Measurements from ENCODE around the gene RGS18. TPM values are rescaled to one million over a fixed set of nuclear protein-coding genes. Genes with fewer than 3 reads are reported as not detected.

Gene RGS18
- total RNA-seq, 1 experiment from 2014 or later: not detected

DNA sequence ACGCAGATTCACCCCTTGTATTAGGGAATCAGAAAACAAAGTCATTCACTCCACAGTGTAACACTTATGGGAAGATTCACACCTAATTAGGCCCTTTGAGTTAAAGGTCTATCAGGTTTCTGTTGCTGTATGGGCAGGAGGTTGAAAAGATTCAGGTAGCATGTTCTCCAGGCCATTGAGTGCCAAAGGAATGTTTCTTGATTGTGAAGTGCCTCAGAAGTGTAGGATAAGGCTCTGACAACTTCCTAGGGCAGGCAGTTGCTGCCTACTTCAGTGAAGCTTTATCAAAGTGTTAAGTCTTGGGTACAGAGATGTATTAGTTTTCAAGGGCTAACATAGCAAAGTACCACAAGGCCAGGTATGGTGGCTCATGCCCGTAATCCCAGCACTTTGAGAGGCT, 48.7 kb upstream of the RGS18 start:
- no peak overlapping the region for H3K27ac ChIP-seq (ENCODE audit: insufficient read length, low read depth, low read length)
- no peaks in the 10 kb centered on the region for H3K27me3 ChIP-seq (ENCODE audit: insufficient read depth, low read length)
- H3K27me3 Mint-ChIP-seq (ENCODE audit: low read depth): no peaks in the 10 kb centered on the region
- no peaks in the 10 kb centered on the region for H3K79me2 ChIP-seq (ENCODE audit: insufficient read depth, low read length)
- no peaks in the 10 kb centered on the region for H4K20me1 ChIP-seq (ENCODE audit: control insufficient read depth, insufficient read depth, insufficient read length)
- H3K14ac ChIP-seq (ENCODE audit: insufficient read depth, low read length): no peak overlapping the region
- H3K4ac ChIP-seq (ENCODE audit: low read depth, low read length): no peak overlapping the region
- H3K9me3 ChIP-seq (ENCODE audit: control insufficient read depth, low read depth, low read length): no peaks in the 10 kb centered on the region
- H4K8ac ChIP-seq (replicated peaks; ENCODE audit: insufficient read length, low read depth, low read length): no peak overlapping the region
- H2BK12ac ChIP-seq (ENCODE audit: insufficient read length, low read depth, low read length): no peak overlapping the region
- H3K4me1 Mint-ChIP-seq: peaks cover 8 to 9% of the 10 kb centered on the region in 2 experiments; a peak in 3 of 4 replicates
- H2BK5ac ChIP-seq (ENCODE audit: insufficient read length, low read length): no peak overlapping the region
- no peak overlapping the region for H2AFZ ChIP-seq (ENCODE audit: low read length)
- TF ChIP-seq, protein P1, sequence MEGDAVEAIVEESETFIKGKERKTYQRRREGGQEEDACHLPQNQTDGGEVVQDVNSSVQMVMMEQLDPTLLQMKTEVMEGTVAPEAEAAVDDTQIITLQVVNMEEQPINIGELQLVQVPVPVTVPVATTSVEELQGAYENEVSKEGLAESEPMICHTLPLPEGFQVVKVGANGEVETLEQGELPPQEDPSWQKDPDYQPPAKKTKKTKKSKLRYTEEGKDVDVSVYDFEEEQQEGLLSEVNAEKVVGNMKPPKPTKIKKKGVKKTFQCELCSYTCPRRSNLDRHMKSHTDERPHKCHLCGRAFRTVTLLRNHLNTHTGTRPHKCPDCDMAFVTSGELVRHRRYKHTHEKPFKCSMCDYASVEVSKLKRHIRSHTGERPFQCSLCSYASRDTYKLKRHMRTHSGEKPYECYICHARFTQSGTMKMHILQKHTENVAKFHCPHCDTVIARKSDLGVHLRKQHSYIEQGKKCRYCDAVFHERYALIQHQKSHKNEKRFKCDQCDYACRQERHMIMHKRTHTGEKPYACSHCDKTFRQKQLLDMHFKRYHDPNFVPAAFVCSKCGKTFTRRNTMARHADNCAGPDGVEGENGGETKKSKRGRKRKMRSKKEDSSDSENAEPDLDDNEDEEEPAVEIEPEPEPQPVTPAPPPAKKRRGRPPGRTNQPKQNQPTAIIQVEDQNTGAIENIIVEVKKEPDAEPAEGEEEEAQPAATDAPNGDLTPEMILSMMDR (conservative IDR thresholded peaks at IDR 0.05): no peak
- no peaks in the 10 kb centered on the region for H3K36me3 Mint-ChIP-seq (ENCODE audit: insufficient read depth in 1 of 3, low read depth in 3 of 3)
- WGBS (ENCODE audit: extremely low coverage, insufficient read length, low lambda C conversion rate): no CpG with 5 or more reads among the region's 2 CpGs
- no peak overlapping the region for H2AK5ac ChIP-seq (ENCODE audit: insufficient read length, low read length)
- H4K5ac ChIP-seq (ENCODE audit: insufficient read length, low read depth, low read length): no peak overlapping the region
- no peaks in the 10 kb centered on the region for H3K79me1 ChIP-seq (ENCODE audit: insufficient read depth, low read depth, low read length, poor library complexity, severe bottlenecking)
- H3K4me2 ChIP-seq (ENCODE audit: insufficient read depth, insufficient read length, low read length): no peak overlapping the region
- no peak for DNase-seq
- no peak overlapping the region for H2BK20ac ChIP-seq (ENCODE audit: low read depth, low read length, poor library complexity, severe bottlenecking)
- H3K23ac ChIP-seq (ENCODE audit: insufficient read length, low read depth, low read length): no peak overlapping the region
- no peaks in the 10 kb centered on the region for H3K9me3 Mint-ChIP-seq
- H2BK120ac ChIP-seq (ENCODE audit: low read depth, low read length, poor library complexity, severe bottlenecking): no peak overlapping the region
- H3K56ac ChIP-seq (ENCODE audit: insufficient read length, low read depth, low read length): no peak overlapping the region
- no peak overlapping the region for H4K91ac ChIP-seq (ENCODE audit: insufficient read length, low read depth, low read length)
- no peaks in the 10 kb centered on the region for H3K23me2 ChIP-seq (ENCODE audit: insufficient read length, low read depth, low read length, poor library complexity, severe bottlenecking)
- H3K9ac ChIP-seq (ENCODE audit: extremely low read depth, insufficient read length, low read length): no peak overlapping the region
- no peak overlapping the region for H3T11ph ChIP-seq (ENCODE audit: low read length)
- no peak overlapping the region for H3K4me3 Mint-ChIP-seq
- H3K27ac Mint-ChIP-seq: no peak overlapping the region
- H2BK15ac ChIP-seq (ENCODE audit: low read depth, low read length): no peak overlapping the region
- H3K18ac ChIP-seq (ENCODE audit: insufficient read length, low read depth, low read length): no peak overlapping the region
- no peaks in the 10 kb centered on the region for H3K4me1 ChIP-seq (ENCODE audit: insufficient read depth, low read length)

All from H9 (cell line).